MM.1S (cell line): ENCODE measurements around the gene KANK4.

ENCODE experiments used
- CTCF ChIP-seq: fragments of 300-600 bp; sonication (generic); IDR thresholded peaks from 2 replicates; pipeline ENCODE4 v1.5.1; 2016; ENCODE audit warnings: antibody characterized with exemption, low read length, mixed read lengths
- EZH2phosphoT487 ChIP-seq: fragments of 300-600 bp; sonication (generic); IDR thresholded peaks from 2 replicates; pipeline ENCODE4 v1.6.1; 2018; ENCODE audit warnings: antibody characterized with exemption, low read length

GRCh38 chr1:62230718-62231117 is 88.5 kb downstream of the KANK4 start:
- TF ChIP-seq CTCF = no peak
- TF ChIP-seq EZH2phosphoT487 = no peak
